Right cardiac atrium (tissue), 5 donors: ENCODE measurements around the gene GP2. TPM values are rescaled to one million over a fixed set of nuclear protein-coding genes. Genes with fewer than 3 reads are reported as not detected.
"Not testable (repeated sequence)": the region's sequence is repeated elsewhere in the genome, so short reads cannot be mapped to it uniquely, and the experiment has no call there.

Experiments used
- ATAC-seq, 2 donors: fragments of 200-7000 bp; cut with Tn5 transposase; one replicate each; pipeline versions ENCODE4 v1.8.0 to v1.9.1; 2020; ENCODE audit warnings: moderate library complexity in 2 of 2, mild to moderate bottlenecking in 1 of 2
- DNase-seq, 3 donors: peaks; one replicate each; pipeline ENCODE4 v3.0.0-alpha.2; 2020
- H3K27ac ChIP-seq: one replicate; pipeline ENCODE4 v1.5.1; 2013; ENCODE audit warnings: mild to moderate bottlenecking, low read length, control low read depth, moderate library complexity
- H3K27me3 ChIP-seq: one replicate; pipeline ENCODE4 v1.6.1; 2013; ENCODE audit not compliant: control insufficient read depth, insufficient read depth
- H3K4me1 ChIP-seq: one replicate; pipeline ENCODE4 v1.6.1; 2013; ENCODE audit warnings: low read length; ENCODE audit not compliant: control insufficient read depth, insufficient read depth
- H3K4me3 ChIP-seq: one replicate; pipeline ENCODE4 v1.5.1; 2013; ENCODE audit warnings: low read length, control low read depth
- H3K9me3 ChIP-seq: one replicate; pipeline ENCODE4 v1.6.1; 2013; ENCODE audit warnings: low read length; ENCODE audit not compliant: control insufficient read depth
- WGBS: extraction: QIAGEN DNeasy Blood & Tissue Kit; methylation state at CpG from one replicate; pipeline ENCODE4 v1.1.7; 2013; 5-methylcytosine and 5-hydroxymethylcytosine counted together
- intact Hi-C, 4 donors: fragments of 100-400 bp; cut with DNase I; formaldehyde crosslinking; loops; one replicate each; pipeline versions ENCODE4 v1.11.0 to v1.14.0; 2022 to 2023
- polyA plus RNA-seq: library from polyadenylated mRNA; stranded (reverse); fragments of 200-250 nt; gene quantifications from one replicate; pipeline ENCODE4 v1.2.3, GENCODE V29; 2013
- total RNA-seq, 4 donors: library from RNA; stranded (reverse); fragmentation: NEBNext Ultra II Directional; extraction: Animal tissue kit (Norgen Biotek cat#: 25700); gene quantifications; one replicate each; pipeline ENCODE4 v1.2.1, GENCODE V29; 2021
- donor health status: healthy with polysubstance abuse.
- donor health status: DM: no; HTN: yes; CAD: no.
- donor health status: DM: no; HTN: no; CAD: no.
- donor health status: DM: no; HTN: yes; CAD: no; lungs with severe emphysema.
- donor health status: DM: yes; HTN: yes; CAD: no.

GP2 gene
- total and polyA plus RNA-seq, 5 donors = 0.05 to 0.92 TPM; not detected in 3

DNA sequence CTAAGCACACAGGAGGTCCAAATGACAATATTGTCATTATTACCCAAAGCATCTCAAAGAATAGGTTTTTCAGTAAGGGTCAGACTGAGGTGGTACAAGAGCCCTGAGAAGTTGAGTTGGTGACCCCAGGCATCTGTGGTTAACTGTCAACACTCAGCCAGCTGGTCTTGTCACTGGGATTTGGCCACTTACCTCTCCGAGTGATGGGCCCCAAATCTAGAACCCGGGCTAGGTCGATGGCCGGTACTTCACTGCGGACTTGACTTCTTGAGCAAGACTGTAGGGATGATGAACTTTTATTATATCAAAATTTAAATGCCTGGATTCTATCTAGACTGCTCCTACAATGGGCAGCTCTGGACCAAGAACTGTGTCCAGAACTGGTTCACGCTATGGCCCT, 11.5 kb downstream of the GP2 start:
- 93% methylated on average over 6 of the region's 6 CpGs for WGBS
- no peaks in the 10 kb centered on the region for H3K4me1 ChIP-seq
- H3K27ac ChIP-seq = no peak overlapping the region
- ATAC-seq (no peak), DNase-seq (no peak)
- intact Hi-C loops = no loop called here
- H3K4me3 ChIP-seq = no peak overlapping the region
- no peaks in the 10 kb centered on the region for H3K9me3 ChIP-seq
- H3K27me3 ChIP-seq = no peaks in the 10 kb centered on the region

DNA sequence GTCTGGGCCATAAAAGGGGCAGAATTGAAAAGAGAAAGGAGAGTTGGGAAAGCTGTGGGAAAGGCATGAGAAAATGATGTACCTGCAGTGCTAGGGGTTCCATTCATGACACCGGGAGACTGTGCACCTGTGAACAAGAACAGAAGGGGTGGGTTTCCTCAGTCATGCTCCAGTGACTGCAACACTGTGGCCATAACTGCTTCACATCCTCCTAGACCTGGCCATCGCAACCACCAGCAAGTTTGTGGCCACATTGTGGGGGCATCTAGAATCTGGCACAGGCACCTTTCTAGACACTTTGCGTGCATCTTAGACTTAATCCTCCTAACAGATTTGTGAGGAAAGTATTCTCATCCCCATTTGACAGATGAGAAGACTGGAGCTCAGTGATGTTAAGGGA, 12.7 kb downstream of the GP2 start:
- H3K9me3 ChIP-seq = no peaks in the 10 kb centered on the region
- H3K27ac ChIP-seq = no peak overlapping the region
- H3K27me3 ChIP-seq = no peaks in the 10 kb centered on the region
- DNase-seq = no peak
- intact Hi-C loops = no loop called here
- H3K4me3 ChIP-seq = no peak overlapping the region
- 90% methylated on average over 3 of the region's 3 CpGs for WGBS
- no peak for ATAC-seq
- no peaks in the 10 kb centered on the region for H3K4me1 ChIP-seq

DNA sequence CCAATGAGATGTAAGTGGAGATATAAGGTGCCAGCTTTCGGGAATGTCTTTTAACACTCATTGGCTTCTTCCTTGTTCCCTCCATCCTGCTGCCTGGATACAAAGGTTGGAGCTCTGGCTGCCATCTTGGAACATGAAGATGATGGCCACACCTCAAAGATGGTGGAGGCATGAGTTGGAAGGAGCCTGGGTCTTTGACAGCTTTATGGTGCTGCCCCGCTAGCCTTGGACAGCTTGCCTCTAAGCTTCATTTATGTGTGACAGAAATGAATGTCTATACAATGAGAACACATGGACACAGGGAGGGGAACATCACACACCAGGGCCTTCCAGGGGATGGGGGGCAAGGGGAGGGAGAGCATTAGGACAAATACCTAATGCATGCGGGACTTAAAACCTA, 13.6 kb downstream of the GP2 start:
- intact Hi-C loops = no loop called here
- ATAC-seq = no peak
- WGBS = 86% methylated on average over 3 of the region's 3 CpGs

DNA sequence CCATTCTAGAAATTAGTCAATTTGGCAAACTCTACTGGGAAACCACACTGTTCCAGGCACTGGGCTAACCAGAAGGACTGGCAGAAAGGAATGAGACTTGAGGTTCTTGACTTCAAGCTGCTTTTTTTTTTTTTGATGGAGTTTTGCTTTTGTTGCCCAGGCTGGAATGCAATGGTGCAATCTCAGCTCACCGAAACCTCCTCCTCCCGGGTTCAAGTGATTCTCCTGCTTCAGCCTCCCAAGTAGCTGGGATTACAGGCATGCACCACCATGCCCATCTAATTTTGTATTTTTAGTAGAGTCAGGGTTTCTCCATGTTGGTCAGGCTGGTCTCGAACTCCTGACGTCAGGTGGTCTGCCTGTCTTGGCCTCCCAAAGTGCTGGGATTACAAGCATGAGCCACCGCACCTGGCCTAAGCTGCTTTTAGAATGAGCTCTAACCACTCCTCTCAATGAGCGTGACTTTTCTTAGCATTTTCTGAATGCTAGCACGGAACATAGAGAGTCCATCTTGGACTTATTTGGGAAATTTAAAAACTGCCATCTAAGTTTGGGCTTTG, 14.7 kb downstream of the GP2 start:
- H3K9me3 ChIP-seq, H3K27me3 ChIP-seq, H3K27ac ChIP-seq, H3K4me1 ChIP-seq, H3K4me3 ChIP-seq, DNase-seq, ATAC-seq, intact Hi-C loops: not testable (repeated sequence)
- 84% methylated on average over 7 of the region's 7 CpGs for WGBS

More for the DNA sequence above, 13.6 kb downstream of the GP2 start:
- Histone ChIP-seq H3K4me1 (no peaks in the 10 kb centered on the region), H3K9me3 (no peaks in the 10 kb centered on the region), H3K4me3 (no peak overlapping the region), H3K27ac (no peak overlapping the region), H3K27me3 (no peaks in the 10 kb centered on the region)
- no peak for DNase-seq

DNA sequence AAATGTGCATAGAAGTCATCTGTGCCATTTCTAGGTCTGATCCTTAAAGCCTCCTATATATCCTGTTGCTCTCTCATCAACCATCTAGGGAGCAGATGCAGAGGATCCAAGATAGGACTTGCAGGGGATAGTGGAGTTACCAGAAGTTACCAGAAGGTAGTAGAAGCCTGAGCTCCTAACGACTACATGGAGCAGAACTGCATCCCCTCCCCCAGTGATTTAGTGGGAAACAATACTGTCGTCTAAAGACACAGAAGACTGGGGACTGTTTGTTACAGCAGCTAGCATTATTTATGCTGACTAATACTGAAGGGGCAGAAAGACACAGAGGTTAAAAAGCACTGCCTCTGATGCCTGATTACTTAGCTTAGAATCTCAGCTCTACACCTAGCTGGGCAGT, 15.8 kb downstream of the GP2 start:
- Histone ChIP-seq H3K27ac (no peak overlapping the region), H3K27me3 (no peaks in the 10 kb centered on the region), H3K4me1 (no peaks in the 10 kb centered on the region), H3K9me3 (no peaks in the 10 kb centered on the region), H3K4me3 (no peak overlapping the region)
- intact Hi-C loops = no loop called here
- DNase-seq (no peak), ATAC-seq (no peak)
- WGBS = 68% methylated on average over 2 of the region's 2 CpGs

DNA sequence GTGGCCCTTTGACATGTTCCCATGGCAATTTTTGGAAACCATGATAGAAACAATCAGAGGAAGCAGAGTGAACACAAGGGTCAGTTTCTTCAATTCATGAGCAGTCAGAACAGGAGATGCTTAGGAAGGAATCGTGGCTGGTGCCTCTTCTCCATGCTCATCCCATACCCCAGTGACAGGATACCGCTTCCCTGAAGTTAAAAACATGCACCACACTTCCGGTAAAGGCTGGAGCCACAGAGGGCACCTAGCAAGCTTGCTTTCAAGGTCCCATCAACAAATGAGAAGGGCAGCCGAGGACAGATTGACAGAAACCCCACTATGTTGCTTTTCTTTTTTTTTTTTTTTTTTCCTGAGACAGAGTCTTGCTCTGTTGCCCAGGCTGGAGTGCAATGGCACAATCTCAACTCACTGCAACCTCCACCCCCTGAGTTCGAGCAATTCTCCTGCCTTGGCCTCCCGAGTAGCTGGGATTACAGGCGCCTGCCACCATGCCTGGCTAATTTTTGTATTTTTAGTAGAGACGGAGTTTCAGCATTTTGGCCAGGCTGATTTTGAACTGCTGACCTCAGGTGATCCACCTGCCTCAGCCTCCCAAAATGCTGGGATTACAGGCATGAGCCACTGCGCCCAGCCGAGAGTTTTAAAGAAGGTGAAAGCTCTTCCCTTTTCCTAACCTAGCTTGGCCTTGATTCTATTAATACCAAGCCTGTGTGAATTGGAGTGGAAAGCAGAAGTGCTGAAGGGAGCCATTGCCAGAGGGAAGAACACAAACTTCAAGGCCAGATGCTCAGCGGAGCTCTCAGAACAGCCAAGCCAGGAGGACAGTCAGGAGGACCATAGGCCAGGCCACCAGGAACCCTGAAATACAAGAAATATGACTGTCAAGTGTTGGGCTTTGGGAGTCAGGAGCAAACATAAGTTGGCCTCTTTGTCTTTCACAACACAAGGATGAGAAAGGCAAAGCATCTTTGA, 16.6 kb downstream of the GP2 start:
- 80% methylated on average over 11 of the region's 11 CpGs for WGBS
- no peak for ATAC-seq
- no peak for DNase-seq
- Histone ChIP-seq H3K4me3 (no peak overlapping the region), H3K27me3 (no peaks in the 10 kb centered on the region), H3K9me3 (no peaks in the 10 kb centered on the region), H3K4me1 (no peaks in the 10 kb centered on the region), H3K27ac (no peak overlapping the region)
- intact Hi-C loops = no loop called here

DNA sequence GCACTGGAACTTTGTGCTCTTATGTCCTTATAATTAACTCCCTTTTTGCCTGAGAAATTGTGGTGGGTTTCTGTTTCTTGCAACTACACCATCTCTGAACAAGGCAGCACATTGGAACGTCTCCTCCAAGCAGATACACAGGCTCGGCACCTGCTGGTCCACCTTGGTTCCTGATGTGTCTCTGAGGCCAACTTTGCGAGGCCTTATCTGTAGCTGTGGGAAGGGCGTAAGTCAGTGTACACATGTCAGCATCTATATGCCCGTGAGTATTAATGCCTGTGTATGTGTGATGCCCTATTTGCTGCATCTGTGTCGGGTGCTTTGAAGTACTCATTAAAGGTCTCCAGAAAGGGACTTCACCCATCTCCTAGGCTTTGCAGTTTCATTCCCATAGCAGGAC, 17.5 kb downstream of the GP2 start:
- H3K27me3 ChIP-seq = no peaks in the 10 kb centered on the region
- DNase-seq (no peak), ATAC-seq (no peak)
- 77% methylated on average over 6 of the region's 6 CpGs for WGBS
- no peak overlapping the region for H3K4me3 ChIP-seq
- intact Hi-C loops = loop anchor here in 1 of 4 donors (10.0 kb wide), 1 partner anchor 405 kb away; no protein-coding TSS in a partner anchor
- no peaks in the 10 kb centered on the region for H3K9me3 ChIP-seq
- H3K4me1 ChIP-seq = no peaks in the 10 kb centered on the region
- H3K27ac ChIP-seq = no peak overlapping the region

DNA sequence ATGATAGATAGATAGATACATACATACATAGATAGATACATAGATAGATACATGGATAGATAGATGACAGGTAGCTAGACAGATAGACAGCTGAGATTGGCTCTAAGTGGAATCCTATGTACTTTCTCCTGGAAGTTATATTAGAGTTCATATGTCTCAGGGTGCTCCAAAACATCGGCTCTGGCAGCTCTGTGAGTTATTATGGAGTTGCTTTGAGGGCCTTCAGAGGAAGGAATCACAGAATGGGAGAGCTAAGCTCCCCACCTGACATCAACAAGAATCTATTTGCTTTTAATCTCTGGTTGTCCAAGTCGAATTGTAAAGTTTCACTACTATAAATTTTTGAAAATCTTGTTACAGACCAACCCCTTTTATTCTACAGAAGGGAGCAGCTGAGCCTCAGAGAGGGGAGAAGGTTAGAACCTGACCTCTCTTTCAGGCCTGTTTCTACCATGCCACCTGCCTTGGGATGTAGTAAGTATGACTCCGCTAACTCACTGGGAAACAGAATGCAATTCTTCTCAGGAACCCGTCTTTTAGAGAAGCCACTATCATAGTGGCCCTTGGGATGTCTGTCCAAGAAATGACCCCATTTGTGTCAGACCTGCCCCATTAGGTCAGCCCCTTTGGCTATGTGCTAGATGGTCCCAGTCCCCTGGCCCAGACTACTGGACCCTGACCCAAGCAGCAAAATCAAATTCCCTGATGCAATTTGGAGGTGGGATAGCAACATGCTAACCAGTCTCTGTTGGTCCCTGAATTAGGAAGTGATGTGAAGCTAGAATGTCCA, 18.3 kb downstream of the GP2 start:
- WGBS = 70% methylated on average over 4 of the region's 4 CpGs
- Histone ChIP-seq H3K27me3 (no peaks in the 10 kb centered on the region), H3K27ac (no peak overlapping the region), H3K4me3 (no peak overlapping the region), H3K4me1 (no peaks in the 10 kb centered on the region), H3K9me3 (no peaks in the 10 kb centered on the region)
- intact Hi-C loops = loop anchor here in 1 of 4 donors (10.0 kb wide), 1 partner anchor 404 kb away; no protein-coding TSS in a partner anchor
- DNase-seq (no peak), ATAC-seq (no peak)

DNA sequence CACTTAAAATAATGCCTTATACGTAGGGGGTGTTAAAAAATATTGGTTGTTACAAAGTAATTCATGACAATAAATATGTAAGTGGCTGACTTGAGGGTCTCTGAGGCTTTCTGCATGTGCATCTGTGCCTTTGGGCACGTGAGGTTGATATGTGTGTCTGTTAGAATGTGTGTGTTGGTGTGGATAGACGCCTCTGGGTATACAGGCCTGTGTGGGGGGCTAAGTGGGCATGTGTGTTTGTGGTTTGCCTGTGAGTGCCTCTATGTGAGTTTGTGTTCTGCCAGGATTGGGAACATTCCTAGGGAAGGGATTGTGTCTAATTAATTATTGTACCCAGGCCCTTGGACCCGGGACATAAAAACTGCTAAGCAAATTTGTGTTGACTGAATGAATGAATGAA, 19.0 kb downstream of the GP2 start:
- H3K4me3 ChIP-seq = no peak overlapping the region
- intact Hi-C loops = loop anchor here in 1 of 4 donors (10.0 kb wide), 1 partner anchor 403 kb away; no protein-coding TSS in a partner anchor
- no peaks in the 10 kb centered on the region for H3K9me3 ChIP-seq
- H3K4me1 ChIP-seq = no peaks in the 10 kb centered on the region
- H3K27me3 ChIP-seq = no peaks in the 10 kb centered on the region
- no peak for DNase-seq
- WGBS = 68% methylated on average over 4 of the region's 4 CpGs
- H3K27ac ChIP-seq = no peak overlapping the region
- ATAC-seq = no peak

DNA sequence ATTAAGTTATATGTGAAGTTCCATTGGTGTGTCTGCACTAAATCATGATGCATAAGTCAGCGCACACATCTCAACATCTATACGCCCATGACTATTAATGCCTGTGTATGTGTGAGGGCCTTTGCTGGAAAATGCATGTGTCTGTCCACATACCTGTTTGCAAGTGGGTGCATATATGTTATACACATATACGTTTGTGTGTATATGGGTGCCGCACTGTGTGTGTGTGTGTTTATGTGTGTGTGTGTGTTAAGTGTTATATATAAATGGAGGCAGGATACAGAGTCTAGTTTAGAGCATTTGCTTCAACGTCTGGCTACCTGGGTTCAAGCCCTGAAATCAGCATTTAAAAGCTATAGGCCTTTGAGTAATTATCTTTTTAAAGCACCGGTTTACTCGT, 19.5 kb downstream of the GP2 start:
- H3K4me1 ChIP-seq = no peaks in the 10 kb centered on the region
- H3K4me3 ChIP-seq = no peak overlapping the region
- ATAC-seq = no peak
- intact Hi-C loops = loop anchor here in 1 of 4 donors (10.0 kb wide), 1 partner anchor 403 kb away; no protein-coding TSS in a partner anchor
- H3K27ac ChIP-seq = no peak overlapping the region
- 86% methylated on average over 7 of the region's 7 CpGs for WGBS
- H3K9me3 ChIP-seq = no peaks in the 10 kb centered on the region
- no peaks in the 10 kb centered on the region for H3K27me3 ChIP-seq
- DNase-seq = no peak
